LNCaP clone FGC (cell line): ENCODE measurements around the gene TES.

Source experiments
- DNase-seq: peaks from one replicate; pipeline ENCODE4 v3.0.0-alpha.2; 2011; ENCODE audit warnings: low read depth
- H3K4me3 ChIP-seq: 2 replicates; pipeline ENCODE4 v1.5.1; 2011; ENCODE audit warnings: mild to moderate bottlenecking, low read depth, low read length, control low read depth
- CTCF ChIP-seq: IDR thresholded peaks from 2 replicates; pipeline ENCODE4 v1.5.1; 2012; ENCODE audit warnings: mild to moderate bottlenecking; ENCODE audit not compliant: control insufficient read depth, insufficient read depth; ENCODE audit errors: extremely low read depth

Gene TES

GRCh38 chr7:116230191-116231005, 20.1 kb downstream of the TES start:
- DNase-seq: no peak
- no peak overlapping the region for H3K4me3 ChIP-seq
- TF ChIP-seq CTCF: no peak

GRCh38 chr7:116231543-116231942, 21.2 kb downstream of the TES start:
- H3K4me3 ChIP-seq: no peak overlapping the region
- no peak for DNase-seq
- TF ChIP-seq CTCF: no peak

GRCh38 chr7:116231949-116232348, 21.6 kb downstream of the TES start:
- TF ChIP-seq CTCF: no peak
- H3K4me3 ChIP-seq: no peak overlapping the region
- peak; percentile 98 for DNase-seq

GRCh38 chr7:116232350-116232749, 22.0 kb downstream of the TES start:
- no peak for DNase-seq
- no peak for TF ChIP-seq CTCF
- H3K4me3 ChIP-seq: no peak overlapping the region

- H3K4me3 ChIP-seq: no peak overlapping the region
- TF ChIP-seq CTCF: no peak
Measured at GRCh38 chr7:116232920-116233319, 22.6 kb downstream of the TES start.

GRCh38 chr7:116234517-116235200, 24.3 kb downstream of the TES start:
- H3K4me3 ChIP-seq: no peak overlapping the region
- no peak for DNase-seq
- no peak for TF ChIP-seq CTCF

More at GRCh38 chr7:116232920-116233319, 22.6 kb downstream of the TES start:
- DNase-seq: no peak
